HepG2 (cell line): ENCODE data around the gene PAM16. TPM values are rescaled to one million over a fixed set of nuclear protein-coding genes. Genes with fewer than 3 reads are reported as not detected.

Experiments used
- ATAC-seq: fragments of 200-7000 bp; cut with Tn5 transposase; 3 replicates; pipeline ENCODE4 v1.9.1; 2020; ENCODE audit warnings: mild to moderate bottlenecking, moderate library complexity
- BruUV-seq: library from RNA; stranded (reverse); fragments of 400-500 nt; replicated peaks from 2 replicates; lab custom pipeline; 2021; lab: Mats Ljungman, UMichigan
- CTCF ChIA-PET: fragments of 300-600 bp; formaldehyde crosslinking; extraction: SDS; loops from one replicate; lab custom pipeline; 2021; ENCODE audit warnings: low total read pairs, inconsistent platforms, low intra/inter-chr PET ratio; lab: Yijun Ruan, JAX
- POLR2A ChIA-PET: fragments of 350-600 bp; sonication (Branson Sonifier 250); formaldehyde crosslinking; loops from one replicate; lab custom pipeline; 2020; ENCODE audit warnings: antibody characterized with exemption, inconsistent platforms; lab: Yijun Ruan, JAX
- DNase-seq: peaks from one replicate; pipeline ENCODE4 v3.0.0-alpha.2; 2015; ENCODE audit warnings: low spot score
- FAIRE-seq: peaks from 3 replicates; lab custom pipeline; 2011; peaks lifted over from hg19 to GRCh38; lab: Jason Lieb, UNC
- H2AFZ ChIP-seq: one replicate; pipeline ENCODE4 v1.6.1; 2011; ENCODE audit warnings: low read length, inconsistent platforms
- H3K27ac ChIP-seq: fragments of 300-600 bp; 3 replicates; pipeline ENCODE4 v1.8.0; 2011; ENCODE audit warnings: mixed run types, mild to moderate bottlenecking, mixed read lengths, low read length, inconsistent platforms; ENCODE audit not compliant: insufficient read depth; ENCODE audit errors: extremely low read length
- H3K27me3 ChIP-seq, 2 experiments: fragments of 200-600 bp in 1 of 2; 2 replicates in 1 of 2; 3 replicates in 1 of 2; pipeline versions ENCODE4 v1.6.0 to v1.8.0; 2011; ENCODE audit warnings: low read length in 2 of 2, mild to moderate bottlenecking in 2 of 2, moderate library complexity in 2 of 2, inconsistent platforms in 1 of 2; ENCODE audit not compliant: insufficient read depth in 2 of 2, control insufficient read depth in 1 of 2
- H3K36me3 ChIP-seq, 2 experiments: fragments of 200-600 bp in 1 of 2; replicated peaks in 1 of 2; 2 replicates in 1 of 2; 3 replicates in 1 of 2; pipeline versions ENCODE4 v1.5.1 to v1.8.0; 2011; ENCODE audit warnings: low read length in 2 of 2, inconsistent platforms in 1 of 2; ENCODE audit not compliant: insufficient read depth in 2 of 2, control insufficient read depth in 1 of 2
- H3K4me1 ChIP-seq: 2 replicates; pipeline ENCODE4 v1.5.1; 2012; ENCODE audit warnings: low read length, inconsistent platforms; ENCODE audit not compliant: insufficient read depth
- H3K4me2 ChIP-seq: 2 replicates; pipeline ENCODE4 v1.6.0; 2011; ENCODE audit warnings: low read depth, low read length, inconsistent platforms
- H3K4me3 ChIP-seq, 3 experiments: fragments of 200-600 bp in 1 of 3; sonication (generic), shearing (Covaris generic) in 1 of 3; replicated peaks in 1 of 3; 2 replicates each; pipeline ENCODE4 v1.5.1; 2011 to 2016; ENCODE audit warnings: low read length in 3 of 3, inconsistent platforms in 2 of 3, low read depth in 2 of 3, mild to moderate bottlenecking in 2 of 3, control low read depth in 1 of 3, mixed read lengths in 1 of 3; ENCODE audit not compliant: insufficient read depth in 1 of 3
- H3K79me2 ChIP-seq: one replicate; pipeline ENCODE4 v1.6.1; 2011; ENCODE audit warnings: low read length, inconsistent platforms; ENCODE audit not compliant: insufficient read depth
- H3K9ac ChIP-seq: 2 replicates; pipeline ENCODE4 v1.6.0; 2011; ENCODE audit warnings: mild to moderate bottlenecking, low read depth, low read length, inconsistent platforms; ENCODE audit not compliant: insufficient read depth
- H3K9me3 ChIP-seq: 2 replicates; pipeline ENCODE4 v1.5.1; 2012; ENCODE audit warnings: mild to moderate bottlenecking, low read length
- H4K20me1 ChIP-seq: 2 replicates; pipeline ENCODE4 v1.6.0; 2011; ENCODE audit warnings: inconsistent platforms, mild to moderate bottlenecking, low read length, moderate library complexity; ENCODE audit not compliant: insufficient read depth
- HMG20A ChIP-seq: IDR thresholded peaks from 2 replicates; pipeline ENCODE4 v1.6.1; 2016; ENCODE audit warnings: borderline replicate concordance
- ZFAT ChIP-seq: sonication (generic); formaldehyde crosslinking; conservative IDR thresholded peaks from 2 replicates; pipeline ENCODE4 v1.8.1; 2023; ENCODE audit warnings: missing genetic modification reagents, inconsistent platforms
- ZNF138 ChIP-seq: sonication (generic); formaldehyde crosslinking; IDR thresholded peaks from 2 replicates; pipeline ENCODE4 v1.5.0; 2020; ENCODE audit warnings: mild to moderate bottlenecking, low read depth, missing genetic modification reagents
- ZSCAN22 ChIP-seq: sonication (generic); formaldehyde crosslinking; IDR thresholded peaks from 2 replicates; pipeline ENCODE4 v1.4.0; 2020; ENCODE audit warnings: mild to moderate bottlenecking, missing genetic modification reagents
- WGBS: methylation state at CpG from one replicate; pipeline ENCODE4 v1.1.6; 2017; ENCODE audit warnings: low lambda C conversion rate; 5-methylcytosine and 5-hydroxymethylcytosine counted together
- in situ Hi-C: cut with HindIII; loops from 2 replicates; pipeline ENCODE4 v1.10.0; 2017; ENCODE audit warnings: low pct_unique_long_range_greater_than_20kb; ENCODE audit not compliant: extremely low pct_ligation_motif_present
- intact Hi-C: fragments of 100-400 bp; cut with micrococcal nuclease; formaldehyde crosslinking; loops from one replicate; pipeline ENCODE4 v1.10.0; 2022; ENCODE audit not compliant: unreplicated experiment
- polyA plus RNA-seq, 8 experiments: library from polyadenylated mRNA; depleted of rRNA in 3 of 8; stranded (reverse) in 7 of 8; unstranded in 1 of 8; fragments of >200 nt; fragmentation: Illumina TruSeq in 4 of 8; extraction: Trizol in 4 of 8; gene quantifications; 2 replicates each; pipeline versions ENCODE4 v1.2.1 to v1.2.3, GENCODE V29; 2011 to 2016; ENCODE audit warnings: low read depth in 4 of 8, missing spikeins in 1 of 8, mixed read lengths in 1 of 8; ENCODE audit not compliant: insufficient read depth in 1 of 8
- total RNA-seq, 5 experiments: library from RNA; depleted of rRNA; stranded (reverse); fragments of >200 nt; fragmentation: Illumina TruSeq; extraction: Trizol; gene quantifications; 2 replicates each; pipeline ENCODE4 v1.2.3, GENCODE V29; 2016; ENCODE audit warnings: low read depth in 1 of 5
- TF ChIP-seq, protein P1 (sequence below): sonication (generic); formaldehyde crosslinking; IDR thresholded peaks from 2 replicates; pipeline ENCODE4 v1.9.0; 2021; ENCODE audit warnings: missing genetic modification reagents, mild to moderate bottlenecking, borderline replicate concordance
- TF ChIP-seq, protein P2 (sequence below): sonication (generic); formaldehyde crosslinking; IDR thresholded peaks from 2 replicates; pipeline ENCODE4 v1.5.1; 2020; ENCODE audit warnings: mild to moderate bottlenecking, missing genetic modification reagents, moderate library complexity
- TF ChIP-seq, protein P3 (sequence below): sonication (generic); formaldehyde crosslinking; IDR thresholded peaks from one replicate; pipeline ENCODE4 v1.5.1; 2020; ENCODE audit warnings: mild to moderate bottlenecking, missing genetic modification reagents; ENCODE audit errors: not compliant biosample characterization

PAM16 gene
- total and polyA plus RNA-seq, 2 of the 13 experiments (the other 11 are each of a cell fraction or from before 2014, with no cell fraction given): 51.5 to 51.8 TPM

DNA sequence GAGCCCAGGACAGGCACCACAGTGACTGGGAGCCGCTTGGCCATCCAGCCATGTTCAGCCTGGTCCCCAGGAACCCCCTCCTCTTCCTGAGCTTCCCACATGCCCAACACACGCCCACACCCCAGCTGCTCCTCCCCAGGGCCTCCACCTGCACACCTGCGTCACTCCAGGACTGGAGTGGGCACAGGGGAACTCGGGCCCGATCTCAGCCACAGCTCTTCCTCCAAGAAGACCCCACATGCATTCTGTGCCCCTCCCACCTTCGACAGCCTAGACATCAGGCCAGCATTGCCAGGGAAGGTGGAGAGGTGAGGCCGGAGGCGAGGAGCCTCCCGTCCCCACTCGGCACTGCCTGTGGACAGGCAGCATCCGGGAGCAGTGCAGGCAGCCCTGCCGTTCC is 14.5 kb upstream of the PAM16 start:
- Histone ChIP-seq H4K20me1 (no peaks in the 10 kb centered on the region), H2AFZ (no peak overlapping the region), H3K27ac (no peak overlapping the region), H3K4me3 (no peak overlapping the region), H3K4me1 (peaks cover 49% of the 10 kb centered on the region), H3K27me3 (no peaks in the 10 kb centered on the region), H3K36me3 (peaks cover 0 to 1% of the 10 kb centered on the region in 2 experiments; a peak in 1 of 5 replicates), H3K79me2 (no peaks in the 10 kb centered on the region), H3K9me3 (no peaks in the 10 kb centered on the region), H3K4me2 (no peak overlapping the region), H3K9ac (no peak overlapping the region)
- intact Hi-C loops: no loop called here
- 91% methylated on average over 9 of the region's 12 CpGs for WGBS
- ATAC-seq (no peak), DNase-seq (no peak), FAIRE-seq (no peak)
- in situ Hi-C loops: no loop called here
- POLR2A ChIA-PET: interaction anchor here (0.6 kb wide), 1 partner anchor 50 kb away, joined by 3 read pairs; no protein-coding TSS in a partner anchor
- CTCF ChIA-PET: no interaction called here
- no TSS peak for BruUV-seq
- TF ChIP-seq, protein P1, sequence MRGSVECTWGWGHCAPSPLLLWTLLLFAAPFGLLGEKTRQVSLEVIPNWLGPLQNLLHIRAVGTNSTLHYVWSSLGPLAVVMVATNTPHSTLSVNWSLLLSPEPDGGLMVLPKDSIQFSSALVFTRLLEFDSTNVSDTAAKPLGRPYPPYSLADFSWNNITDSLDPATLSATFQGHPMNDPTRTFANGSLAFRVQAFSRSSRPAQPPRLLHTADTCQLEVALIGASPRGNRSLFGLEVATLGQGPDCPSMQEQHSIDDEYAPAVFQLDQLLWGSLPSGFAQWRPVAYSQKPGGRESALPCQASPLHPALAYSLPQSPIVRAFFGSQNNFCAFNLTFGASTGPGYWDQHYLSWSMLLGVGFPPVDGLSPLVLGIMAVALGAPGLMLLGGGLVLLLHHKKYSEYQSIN: no peak
- TF ChIP-seq ZSCAN22 (CRISPR knock-in tag) (no peak), HMG20A (CRISPR knock-in tag) (no peak), ZFAT (CRISPR knock-in tag) (no peak), ZNF138 (CRISPR knock-in tag) (no peak)
- TF ChIP-seq, protein P2, sequence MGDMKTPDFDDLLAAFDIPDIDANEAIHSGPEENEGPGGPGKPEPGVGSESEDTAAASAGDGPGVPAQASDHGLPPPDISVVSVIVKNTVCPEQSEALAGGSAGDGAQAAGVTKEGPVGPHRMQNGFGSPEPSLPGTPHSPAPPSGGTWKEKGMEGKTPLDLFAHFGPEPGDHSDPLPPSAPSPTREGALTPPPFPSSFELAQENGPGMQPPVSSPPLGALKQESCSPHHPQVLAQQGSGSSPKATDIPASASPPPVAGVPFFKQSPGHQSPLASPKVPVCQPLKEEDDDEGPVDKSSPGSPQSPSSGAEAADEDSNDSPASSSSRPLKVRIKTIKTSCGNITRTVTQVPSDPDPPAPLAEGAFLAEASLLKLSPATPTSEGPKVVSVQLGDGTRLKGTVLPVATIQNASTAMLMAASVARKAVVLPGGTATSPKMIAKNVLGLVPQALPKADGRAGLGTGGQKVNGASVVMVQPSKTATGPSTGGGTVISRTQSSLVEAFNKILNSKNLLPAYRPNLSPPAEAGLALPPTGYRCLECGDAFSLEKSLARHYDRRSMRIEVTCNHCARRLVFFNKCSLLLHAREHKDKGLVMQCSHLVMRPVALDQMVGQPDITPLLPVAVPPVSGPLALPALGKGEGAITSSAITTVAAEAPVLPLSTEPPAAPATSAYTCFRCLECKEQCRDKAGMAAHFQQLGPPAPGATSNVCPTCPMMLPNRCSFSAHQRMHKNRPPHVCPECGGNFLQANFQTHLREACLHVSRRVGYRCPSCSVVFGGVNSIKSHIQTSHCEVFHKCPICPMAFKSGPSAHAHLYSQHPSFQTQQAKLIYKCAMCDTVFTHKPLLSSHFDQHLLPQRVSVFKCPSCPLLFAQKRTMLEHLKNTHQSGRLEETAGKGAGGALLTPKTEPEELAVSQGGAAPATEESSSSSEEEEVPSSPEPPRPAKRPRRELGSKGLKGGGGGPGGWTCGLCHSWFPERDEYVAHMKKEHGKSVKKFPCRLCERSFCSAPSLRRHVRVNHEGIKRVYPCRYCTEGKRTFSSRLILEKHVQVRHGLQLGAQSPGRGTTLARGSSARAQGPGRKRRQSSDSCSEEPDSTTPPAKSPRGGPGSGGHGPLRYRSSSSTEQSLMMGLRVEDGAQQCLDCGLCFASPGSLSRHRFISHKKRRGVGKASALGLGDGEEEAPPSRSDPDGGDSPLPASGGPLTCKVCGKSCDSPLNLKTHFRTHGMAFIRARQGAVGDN (CRISPR knock-in tag): 0 out of 2 replicates have a peak, but pooled peaks have one; percentile 8
- TF ChIP-seq, protein P3, sequence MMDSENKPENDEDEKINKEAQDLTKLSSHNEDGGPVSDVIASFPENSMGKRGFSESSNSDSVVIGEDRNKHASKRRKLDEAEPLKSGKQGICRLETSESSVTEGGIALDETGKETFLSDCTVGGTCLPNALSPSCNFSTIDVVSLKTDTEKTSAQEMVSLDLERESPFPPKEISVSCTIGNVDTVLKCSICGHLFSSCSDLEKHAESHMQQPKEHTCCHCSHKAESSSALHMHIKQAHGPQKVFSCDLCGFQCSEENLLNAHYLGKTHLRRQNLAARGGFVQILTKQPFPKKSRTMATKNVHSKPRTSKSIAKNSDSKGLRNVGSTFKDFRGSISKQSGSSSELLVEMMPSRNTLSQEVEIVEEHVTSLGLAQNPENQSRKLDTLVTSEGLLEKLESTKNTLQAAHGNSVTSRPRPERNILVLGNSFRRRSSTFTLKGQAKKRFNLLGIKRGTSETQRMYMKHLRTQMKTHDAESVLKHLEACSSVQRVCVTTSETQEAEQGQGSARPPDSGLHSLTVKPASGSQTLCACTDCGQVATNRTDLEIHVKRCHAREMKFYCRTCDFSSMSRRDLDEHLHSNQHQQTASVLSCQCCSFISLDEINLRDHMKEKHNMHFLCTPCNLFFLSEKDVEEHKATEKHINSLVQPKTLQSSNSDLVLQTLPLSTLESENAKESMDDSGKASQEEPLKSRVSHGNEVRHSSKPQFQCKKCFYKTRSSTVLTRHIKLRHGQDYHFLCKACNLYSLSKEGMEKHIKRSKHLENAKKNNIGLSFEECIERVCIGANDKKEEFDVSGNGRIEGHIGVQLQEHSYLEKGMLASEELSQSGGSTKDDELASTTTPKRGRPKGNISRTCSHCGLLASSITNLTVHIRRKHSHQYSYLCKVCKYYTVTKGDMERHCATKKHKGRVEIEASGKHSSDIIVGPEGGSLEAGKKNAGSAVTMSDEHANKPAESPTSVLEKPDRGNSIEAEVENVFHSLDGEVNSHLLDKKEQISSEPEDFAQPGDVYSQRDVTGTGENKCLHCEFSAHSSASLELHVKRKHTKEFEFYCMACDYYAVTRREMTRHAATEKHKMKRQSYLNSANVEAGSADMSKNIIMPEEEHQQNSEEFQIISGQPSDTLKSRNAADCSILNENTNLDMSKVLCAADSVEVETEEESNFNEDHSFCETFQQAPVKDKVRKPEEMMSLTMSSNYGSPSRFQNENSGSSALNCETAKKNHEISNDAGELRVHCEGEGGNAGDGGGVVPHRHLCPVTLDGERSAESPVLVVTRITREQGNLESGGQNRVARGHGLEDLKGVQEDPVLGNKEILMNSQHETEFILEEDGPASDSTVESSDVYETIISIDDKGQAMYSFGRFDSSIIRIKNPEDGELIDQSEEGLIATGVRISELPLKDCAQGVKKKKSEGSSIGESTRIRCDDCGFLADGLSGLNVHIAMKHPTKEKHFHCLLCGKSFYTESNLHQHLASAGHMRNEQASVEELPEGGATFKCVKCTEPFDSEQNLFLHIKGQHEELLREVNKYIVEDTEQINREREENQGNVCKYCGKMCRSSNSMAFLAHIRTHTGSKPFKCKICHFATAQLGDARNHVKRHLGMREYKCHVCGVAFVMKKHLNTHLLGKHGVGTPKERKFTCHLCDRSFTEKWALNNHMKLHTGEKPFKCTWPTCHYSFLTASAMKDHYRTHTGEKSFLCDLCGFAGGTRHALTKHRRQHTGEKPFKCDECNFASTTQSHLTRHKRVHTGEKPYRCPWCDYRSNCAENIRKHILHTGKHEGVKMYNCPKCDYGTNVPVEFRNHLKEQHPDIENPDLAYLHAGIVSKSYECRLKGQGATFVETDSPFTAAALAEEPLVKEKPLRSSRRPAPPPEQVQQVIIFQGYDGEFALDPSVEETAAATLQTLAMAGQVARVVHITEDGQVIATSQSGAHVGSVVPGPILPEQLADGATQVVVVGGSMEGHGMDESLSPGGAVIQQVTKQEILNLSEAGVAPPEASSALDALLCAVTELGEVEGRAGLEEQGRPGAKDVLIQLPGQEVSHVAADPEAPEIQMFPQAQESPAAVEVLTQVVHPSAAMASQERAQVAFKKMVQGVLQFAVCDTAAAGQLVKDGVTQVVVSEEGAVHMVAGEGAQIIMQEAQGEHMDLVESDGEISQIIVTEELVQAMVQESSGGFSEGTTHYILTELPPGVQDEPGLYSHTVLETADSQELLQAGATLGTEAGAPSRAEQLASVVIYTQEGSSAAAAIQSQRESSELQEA: no peak
